Mucosa of stomach (tissue), 1 donor: ENCODE measurements around the gene RYR1.
"Not testable (repeated sequence)": the region's sequence is repeated elsewhere in the genome, so short reads cannot be mapped to it uniquely, and the experiment has no call there.

Experiments
- H3K27me3 ChIP-seq: one replicate; pipeline ENCODE4 v1.7.0; 2013; ENCODE audit warnings: mild to moderate bottlenecking, low read length; ENCODE audit not compliant: control insufficient read depth, insufficient read depth
- H3K36me3 ChIP-seq: one replicate; pipeline ENCODE4 v1.7.0; 2013; ENCODE audit warnings: low read length; ENCODE audit not compliant: control insufficient read depth, insufficient read depth
- H3K4me1 ChIP-seq: one replicate; pipeline ENCODE4 v1.7.0; 2013; ENCODE audit warnings: mild to moderate bottlenecking, low read length; ENCODE audit not compliant: control insufficient read depth, insufficient read depth
- H3K4me3 ChIP-seq: one replicate; pipeline ENCODE4 v1.7.0; 2013; ENCODE audit warnings: low read length
- H3K9ac ChIP-seq: one replicate; pipeline ENCODE4 v1.7.0; 2013; ENCODE audit warnings: mild to moderate bottlenecking, low read length, moderate library complexity
- H3K9me3 ChIP-seq: one replicate; pipeline ENCODE4 v1.7.0; 2013; ENCODE audit warnings: mild to moderate bottlenecking, low read length, moderate library complexity; ENCODE audit not compliant: control insufficient read depth
- donor health status: Pancreatic carcinoma.

RYR1 gene

GRCh38 chr19:38506723-38507550 lies 73.4 kb downstream of the RYR1 start:
- no peak overlapping the region for H3K4me3 ChIP-seq
- no peaks in the 10 kb centered on the region for H3K36me3 ChIP-seq
- H3K9me3 ChIP-seq: no peaks in the 10 kb centered on the region
- H3K9ac ChIP-seq: no peak overlapping the region
- peaks cover 6% of the 10 kb centered on the region for H3K4me1 ChIP-seq
- no peaks in the 10 kb centered on the region for H3K27me3 ChIP-seq

GRCh38 chr19:38507551-38508127 lies 74.1 kb downstream of the RYR1 start:
- no peaks in the 10 kb centered on the region for H3K36me3 ChIP-seq

GRCh38 chr19:38508507-38508906 lies 75.0 kb downstream of the RYR1 start:
- Histone ChIP-seq H3K27me3 (no peaks in the 10 kb centered on the region), H3K4me3 (no peak overlapping the region), H3K4me1 (peaks cover 6% of the 10 kb centered on the region), H3K36me3 (no peaks in the 10 kb centered on the region), H3K9me3 (no peaks in the 10 kb centered on the region), H3K9ac (no peak overlapping the region)

More at GRCh38 chr19:38507551-38508127, 74.1 kb downstream of the RYR1 start:
- no peak overlapping the region for H3K9ac ChIP-seq
- H3K9me3 ChIP-seq: no peaks in the 10 kb centered on the region
- peaks cover 6% of the 10 kb centered on the region for H3K4me1 ChIP-seq
- no peaks in the 10 kb centered on the region for H3K27me3 ChIP-seq
- no peak overlapping the region for H3K4me3 ChIP-seq

GRCh38 chr19:38509027-38509426 lies 75.5 kb downstream of the RYR1 start:
- no peaks in the 10 kb centered on the region for H3K27me3 ChIP-seq
- no peak overlapping the region for H3K9ac ChIP-seq
- peaks cover 6% of the 10 kb centered on the region for H3K4me1 ChIP-seq
- H3K4me3 ChIP-seq: no peak overlapping the region
- H3K9me3 ChIP-seq: no peaks in the 10 kb centered on the region
- no peaks in the 10 kb centered on the region for H3K36me3 ChIP-seq

- peaks cover 13% of the 10 kb centered on the region for H3K4me1 ChIP-seq
- H3K27me3 ChIP-seq: no peaks in the 10 kb centered on the region
- H3K9ac ChIP-seq: no peak overlapping the region
- no peaks in the 10 kb centered on the region for H3K36me3 ChIP-seq
- no peak overlapping the region for H3K4me3 ChIP-seq
- H3K9me3 ChIP-seq: no peaks in the 10 kb centered on the region
Observed at GRCh38 chr19:38511074-38511708, 77.7 kb downstream of the RYR1 start.

GRCh38 chr19:38512277-38512676 lies 78.8 kb downstream of the RYR1 start:
- Histone ChIP-seq H3K36me3 (no peaks in the 10 kb centered on the region), H3K9ac (no peak overlapping the region), H3K4me1 (peaks cover 7% of the 10 kb centered on the region), H3K4me3 (no peak overlapping the region), H3K27me3 (no peaks in the 10 kb centered on the region), H3K9me3 (no peaks in the 10 kb centered on the region)

- H3K9me3 ChIP-seq, H3K27me3 ChIP-seq, H3K4me3 ChIP-seq, H3K36me3 ChIP-seq, H3K9ac ChIP-seq, H3K4me1 ChIP-seq: not testable (repeated sequence)
Observed at GRCh38 chr19:38513156-38513555, 79.7 kb downstream of the RYR1 start.

GRCh38 chr19:38513762-38514167 lies 80.3 kb downstream of the RYR1 start:
- peaks cover 7% of the 10 kb centered on the region for H3K4me1 ChIP-seq
- no peaks in the 10 kb centered on the region for H3K9me3 ChIP-seq
- H3K36me3 ChIP-seq: no peaks in the 10 kb centered on the region
- H3K4me3 ChIP-seq: no peak overlapping the region
- H3K9ac ChIP-seq: no peak overlapping the region
- H3K27me3 ChIP-seq: no peaks in the 10 kb centered on the region

GRCh38 chr19:38514812-38515633 lies 81.5 kb downstream of the RYR1 start:
- H3K36me3 ChIP-seq: no peaks in the 10 kb centered on the region
- no peak overlapping the region for H3K9ac ChIP-seq
- no peak overlapping the region for H3K4me3 ChIP-seq
- H3K9me3 ChIP-seq: no peaks in the 10 kb centered on the region
- H3K4me1 ChIP-seq: peaks cover 7% of the 10 kb centered on the region
- no peaks in the 10 kb centered on the region for H3K27me3 ChIP-seq

- Histone ChIP-seq H3K4me1 (peaks cover 7% of the 10 kb centered on the region), H3K27me3 (no peaks in the 10 kb centered on the region), H3K9me3 (no peaks in the 10 kb centered on the region), H3K4me3 (no peak overlapping the region), H3K36me3 (no peaks in the 10 kb centered on the region), H3K9ac (no peak overlapping the region)
Observed at GRCh38 chr19:38515896-38516295, 82.4 kb downstream of the RYR1 start.

GRCh38 chr19:38516802-38517201 lies 83.3 kb downstream of the RYR1 start:
- no peaks in the 10 kb centered on the region for H3K9me3 ChIP-seq
- H3K4me3 ChIP-seq: no peak overlapping the region
- no peaks in the 10 kb centered on the region for H3K36me3 ChIP-seq
- no peak overlapping the region for H3K9ac ChIP-seq
- H3K4me1 ChIP-seq: peaks cover 7% of the 10 kb centered on the region
- no peaks in the 10 kb centered on the region for H3K27me3 ChIP-seq
